B cell (primary cell): ENCODE measurements around the gene PRPF38B.

Source experiments
- CTCF ChIP-seq: fragments of 200-600 bp; IDR thresholded peaks from one replicate; pipeline ENCODE4 v1.8.0; 2022; ENCODE audit warnings: antibody characterized with exemption, mild to moderate bottlenecking
- EZH2 ChIP-seq: IDR thresholded peaks from 2 replicates; pipeline ENCODE4 v1.6.1; 2012; ENCODE audit warnings: borderline replicate concordance, low read depth, mild to moderate bottlenecking, moderate library complexity, low read length; ENCODE audit not compliant: insufficient read depth, poor library complexity, severe bottlenecking

DNA sequence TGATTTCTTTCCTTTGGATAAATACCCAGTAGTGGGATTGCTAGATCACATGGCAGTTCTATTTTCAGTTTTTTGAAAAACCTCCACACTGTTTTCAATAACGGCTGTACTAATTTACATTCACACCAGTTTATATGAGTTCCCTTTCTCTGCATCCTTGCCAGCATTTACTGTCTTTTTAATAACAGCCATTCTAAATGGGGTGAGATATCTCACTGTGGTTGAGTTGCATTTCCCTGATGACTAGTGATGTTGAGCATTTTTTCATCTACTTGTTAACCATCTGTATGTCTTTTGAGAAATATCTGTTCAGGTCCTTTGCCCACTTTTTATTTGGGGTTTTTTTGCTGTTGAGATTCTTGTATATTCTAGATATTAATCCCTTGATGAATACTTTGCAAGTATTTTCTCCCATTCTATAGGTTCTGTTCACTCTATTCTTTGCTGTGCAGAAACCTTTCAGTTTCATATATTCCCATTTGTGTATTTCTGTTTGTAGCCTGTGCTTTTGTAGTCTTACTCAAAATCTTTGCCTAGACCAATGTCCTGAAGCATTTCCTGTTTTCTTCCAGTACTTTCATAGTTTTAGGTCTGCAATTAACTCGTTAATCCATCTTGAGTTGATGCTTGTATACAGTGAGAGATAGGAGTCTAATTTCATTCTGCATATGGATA lies 38.5 kb upstream of the PRPF38B start:
- TF ChIP-seq CTCF (no peak), EZH2 (no peak)
